ENCODE results near the gene AQP12B. TPM values are rescaled to one million over a fixed set of nuclear protein-coding genes. Genes with fewer than 3 reads are reported as not detected.

The AQP12B gene
- total RNA-seq, 1 experiment from 2014 or later: not detected

GRCh38 chr2:240728361-240728760 is 45.7 kb upstream of the AQP12B start:
- no peak overlapping the region for H2BK5ac ChIP-seq (ENCODE audit: insufficient read length, low read length)
- H3K9ac ChIP-seq (ENCODE audit: extremely low read depth, insufficient read length, low read length): no peak overlapping the region
- no peaks in the 10 kb centered on the region for H4K20me1 ChIP-seq (ENCODE audit: control insufficient read depth, insufficient read depth, insufficient read length)
- Mint-ChIP-seq H3K4me3 (no peak overlapping the region), H3K36me3 (ENCODE audit: insufficient read depth in 1 of 3, low read depth in 3 of 3) (peaks cover 28 to 58% (median 45%) of the 10 kb centered on the region in 3 experiments; a peak in 6 of 7 replicates), H3K27ac (peak overlapping the region in 2 of 3 experiments; percentile 55 to 91; a peak in 3 of 7 replicates), H3K9me3 (no peaks in the 10 kb centered on the region), H3K4me1 (no peaks in the 10 kb centered on the region), H3K27me3 (ENCODE audit: low read depth) (no peaks in the 10 kb centered on the region; the same call in none of the 2 replicates)
- H3K23ac ChIP-seq (ENCODE audit: insufficient read length, low read depth, low read length): no peak overlapping the region
- H3K4ac ChIP-seq (ENCODE audit: low read depth, low read length): no peak overlapping the region
- no peak overlapping the region for H3K4me2 ChIP-seq (ENCODE audit: insufficient read depth, insufficient read length, low read length)
- H3K14ac ChIP-seq (ENCODE audit: insufficient read depth, low read length): no peak overlapping the region
- no peak overlapping the region for H2BK12ac ChIP-seq (ENCODE audit: insufficient read length, low read depth, low read length)
- no peak overlapping the region for H4K91ac ChIP-seq (ENCODE audit: insufficient read length, low read depth, low read length)
- no peak overlapping the region for H2BK15ac ChIP-seq (ENCODE audit: low read depth, low read length)
- no peak overlapping the region for H4K8ac ChIP-seq (replicated peaks; ENCODE audit: insufficient read length, low read depth, low read length)
- H2BK20ac ChIP-seq (ENCODE audit: low read depth, low read length, poor library complexity, severe bottlenecking): no peak overlapping the region
- H3K56ac ChIP-seq (ENCODE audit: insufficient read length, low read depth, low read length): no peak overlapping the region
- no peak overlapping the region for H2AFZ ChIP-seq (ENCODE audit: low read length)
- DNase-seq: no peak
- no peak overlapping the region for H2AK5ac ChIP-seq (ENCODE audit: insufficient read length, low read length)
- no peak overlapping the region for H2BK120ac ChIP-seq (ENCODE audit: low read depth, low read length, poor library complexity, severe bottlenecking)
- H3K79me2 ChIP-seq (ENCODE audit: insufficient read depth, low read length): no peaks in the 10 kb centered on the region
- no peaks in the 10 kb centered on the region for H3K79me1 ChIP-seq (ENCODE audit: insufficient read depth, low read depth, low read length, poor library complexity, severe bottlenecking)
- no peak overlapping the region for H4K5ac ChIP-seq (ENCODE audit: insufficient read length, low read depth, low read length)
- no peak overlapping the region for H3T11ph ChIP-seq (ENCODE audit: low read length)
- no peaks in the 10 kb centered on the region for H3K27me3 ChIP-seq (ENCODE audit: insufficient read depth, low read length)
- H3K23me2 ChIP-seq (ENCODE audit: insufficient read length, low read depth, low read length, poor library complexity, severe bottlenecking): no peaks in the 10 kb centered on the region
- H3K9me3 ChIP-seq (ENCODE audit: control insufficient read depth, low read depth, low read length): no peaks in the 10 kb centered on the region
- no CpG with 5 or more reads among the region's 10 CpGs for WGBS (ENCODE audit: extremely low coverage, insufficient read length, low lambda C conversion rate)
- no peak overlapping the region for H3K27ac ChIP-seq (ENCODE audit: insufficient read length, low read depth, low read length)
- no peak overlapping the region for H3K18ac ChIP-seq (ENCODE audit: insufficient read length, low read depth, low read length)
- TF ChIP-seq CTCF (conservative IDR thresholded peaks at IDR 0.05): no peak
- H3K4me1 ChIP-seq (ENCODE audit: insufficient read depth, low read length): no peaks in the 10 kb centered on the region
